Endothelial cell (in vitro differentiated cells): Measurements from ENCODE around the gene PLD1. TPM values are rescaled to one million over a fixed set of nuclear protein-coding genes. Genes with fewer than 3 reads are reported as not detected.
A peak's percentile ranks its signal among the peaks of the same experiment; 100 is the strongest.

Experiments
- DNase-seq: peaks from one replicate; pipeline ENCODE4 v3.0.0; 2021; ENCODE audit warnings: low spot score
- H3K27ac Mint-ChIP-seq: one replicate; pipeline ENCODE4 v1.8.0; 2021; ENCODE audit warnings: mixed read lengths, inconsistent platforms; ENCODE audit not compliant: unreplicated experiment
- H3K27me3 Mint-ChIP-seq: one replicate; pipeline ENCODE4 v1.8.0; 2021; ENCODE audit warnings: mild to moderate bottlenecking, moderate library complexity, mixed read lengths, inconsistent platforms; ENCODE audit not compliant: unreplicated experiment
- H3K36me3 Mint-ChIP-seq: one replicate; pipeline ENCODE4 v1.8.0; 2021; ENCODE audit warnings: mild to moderate bottlenecking, low read depth, mixed read lengths, inconsistent platforms; ENCODE audit not compliant: unreplicated experiment
- H3K4me1 Mint-ChIP-seq: one replicate; pipeline ENCODE4 v1.8.0; 2021; ENCODE audit warnings: mild to moderate bottlenecking, mixed read lengths, inconsistent platforms; ENCODE audit not compliant: unreplicated experiment
- H3K4me3 Mint-ChIP-seq: one replicate; pipeline ENCODE4 v1.8.0; 2021; ENCODE audit warnings: mild to moderate bottlenecking, mixed read lengths, inconsistent platforms; ENCODE audit not compliant: unreplicated experiment
- H3K9me3 Mint-ChIP-seq: one replicate; pipeline ENCODE4 v1.8.0; 2021; ENCODE audit warnings: mixed read lengths, inconsistent platforms; ENCODE audit not compliant: unreplicated experiment
- CTCF ChIP-seq: fragments of 200-600 bp; sonication (generic); IDR thresholded peaks from one replicate; pipeline ENCODE4 v1.5.0; 2021; ENCODE audit warnings: antibody characterized with exemption; ENCODE audit not compliant: unreplicated experiment
- total RNA-seq: library from RNA; stranded (reverse); fragmentation: NEBNext Ultra II Directional; extraction: Animal tissue kit (Norgen Biotek cat#: 25700); gene quantifications from one replicate; pipeline ENCODE4 v1.2.1, GENCODE V29; 2021; ENCODE audit not compliant: unreplicated experiment

Gene PLD1
- total RNA-seq, 1 donor from 2014 or later: 61.5 TPM

GRCh38 chr3:171807806-171808205 lies 2.5 kb downstream of the PLD1 start:
- Mint-ChIP-seq H3K36me3 (peaks cover 12% of the 10 kb centered on the region), H3K27ac (peak overlapping the region; percentile 17), H3K9me3 (no peaks in the 10 kb centered on the region), H3K4me1 (peaks cover 50% of the 10 kb centered on the region), H3K27me3 (peaks cover 12% of the 10 kb centered on the region), H3K4me3 (peak overlapping the region; percentile 84)
- TF ChIP-seq CTCF: no peak
- DNase-seq: no peak

DNA sequence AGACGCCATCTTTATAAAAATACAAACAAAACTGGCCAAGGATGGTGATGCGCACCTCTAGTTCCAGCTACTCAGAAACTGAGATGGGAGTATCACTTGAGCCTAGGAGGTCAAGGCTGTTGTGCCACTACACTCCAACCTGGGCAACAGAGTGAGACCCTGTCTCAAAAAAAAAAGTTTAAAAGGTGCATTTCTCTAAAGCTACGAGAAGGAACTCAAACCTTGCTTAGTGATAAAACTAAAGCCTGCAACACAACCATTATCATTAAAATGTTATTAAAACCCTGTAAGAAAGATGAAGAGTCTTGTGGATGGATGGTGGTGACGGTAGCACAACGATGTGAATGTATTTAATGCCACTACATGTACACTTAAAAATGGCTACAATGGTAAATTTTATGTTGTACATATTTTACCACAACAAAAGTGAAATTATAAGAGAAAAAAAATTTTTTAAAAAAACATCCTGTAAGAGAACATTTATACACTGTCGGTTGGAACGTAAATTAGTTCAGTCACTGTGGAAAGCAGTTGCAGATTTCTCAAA lies 3.1 kb downstream of the PLD1 start:
- Mint-ChIP-seq H3K4me1 (peaks cover 51% of the 10 kb centered on the region), H3K9me3 (no peaks in the 10 kb centered on the region), H3K27ac (peak overlapping the region; percentile 93), H3K27me3 (peaks cover 12% of the 10 kb centered on the region), H3K4me3 (no peak overlapping the region), H3K36me3 (peaks cover 14% of the 10 kb centered on the region)
- no peak for TF ChIP-seq CTCF
- no peak for DNase-seq

DNA sequence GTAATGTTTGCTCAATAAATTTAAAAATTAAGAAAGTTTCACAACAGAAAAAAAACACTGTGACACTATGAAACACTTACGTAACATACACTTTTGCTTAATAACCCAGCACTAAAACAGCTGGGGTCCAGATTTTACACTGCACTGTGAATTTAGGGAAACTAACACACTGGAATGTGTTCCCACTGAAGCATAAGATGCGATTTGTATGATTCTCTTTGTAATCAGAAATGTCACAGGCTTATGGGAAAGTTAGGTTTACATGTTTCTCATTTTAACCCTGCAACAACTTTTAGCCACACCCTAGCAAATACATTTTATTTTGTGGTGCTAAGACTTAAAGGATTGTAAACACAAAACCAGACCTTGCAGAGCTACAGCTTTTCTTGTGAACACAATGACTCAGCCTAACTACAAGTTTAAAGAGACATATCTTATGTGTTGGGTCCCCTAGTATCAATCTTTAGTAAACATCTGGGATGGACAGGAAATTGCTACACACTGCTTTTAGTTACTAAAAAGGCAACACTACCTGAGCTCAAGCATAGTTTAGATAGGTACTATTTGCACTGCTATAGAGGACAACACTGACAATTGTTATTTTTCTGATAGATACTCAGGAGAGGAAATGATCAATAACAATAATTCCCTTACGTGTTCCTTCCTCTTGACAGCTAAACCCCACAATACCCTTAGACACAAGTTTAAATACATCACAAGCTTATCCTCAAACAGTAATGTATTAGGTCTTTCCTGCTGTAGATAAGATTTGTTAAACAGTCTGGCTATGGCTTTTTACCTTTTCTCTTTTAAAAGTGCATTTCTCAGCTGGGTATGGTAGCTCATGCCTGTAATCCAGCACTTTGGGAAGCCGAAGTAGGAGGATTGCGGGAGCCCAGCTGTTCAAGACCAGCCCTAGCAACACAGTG lies 3.8 kb downstream of the PLD1 start:
- Mint-ChIP-seq H3K4me1 (peaks cover 50% of the 10 kb centered on the region), H3K27me3 (peaks cover 12% of the 10 kb centered on the region), H3K27ac (peak overlapping the region; percentile 93), H3K36me3 (peaks cover 14% of the 10 kb centered on the region), H3K4me3 (no peak overlapping the region), H3K9me3 (no peaks in the 10 kb centered on the region)
- no peak for TF ChIP-seq CTCF
- DNase-seq: no peak

- no peak overlapping the region for H3K4me3 Mint-ChIP-seq
- peaks cover 12% of the 10 kb centered on the region for H3K27me3 Mint-ChIP-seq
- no peaks in the 10 kb centered on the region for H3K9me3 Mint-ChIP-seq
- no peak for DNase-seq
- H3K36me3 Mint-ChIP-seq: peaks cover 14% of the 10 kb centered on the region
- no peak overlapping the region for H3K27ac Mint-ChIP-seq
- TF ChIP-seq CTCF: no peak
- peaks cover 45% of the 10 kb centered on the region for H3K4me1 Mint-ChIP-seq
Measured at GRCh38 chr3:171805687-171806086, 4.6 kb downstream of the PLD1 start.
